SU-DHL-6 (cell line): ENCODE data around the gene COL7A1.

Source experiments
- H2AFZ ChIP-seq: fragments of 200-600 bp; sonication (generic); 2 replicates; pipeline ENCODE4 v1.6.1; 2014; ENCODE audit warnings: low read depth, mild to moderate bottlenecking, moderate library complexity, mixed read lengths, antibody characterized with exemption, low read length; ENCODE audit not compliant: severe bottlenecking
- H3F3A ChIP-seq: fragments of 200-600 bp; shearing (Covaris generic); 2 replicates; pipeline ENCODE4 v1.6.0; 2016; ENCODE audit warnings: antibody characterized with exemption, mild to moderate bottlenecking; ENCODE audit not compliant: insufficient read depth
- H3K27ac ChIP-seq: fragments of 200-600 bp; sonication (generic); 2 replicates; pipeline ENCODE4 v1.5.1; 2016; ENCODE audit warnings: low read depth, mild to moderate bottlenecking, low read length, moderate library complexity, mixed read lengths
- H3K27me3 ChIP-seq: fragments of 200-600 bp; sonication (generic), shearing (Covaris generic); 2 replicates; pipeline ENCODE4 v1.6.0; 2014; ENCODE audit warnings: mild to moderate bottlenecking, low read length
- H3K36me3 ChIP-seq: fragments of 200-600 bp; sonication (generic); 2 replicates; pipeline ENCODE4 v1.6.1; 2014; ENCODE audit warnings: mild to moderate bottlenecking, low read length, mixed read lengths
- H3K4me2 ChIP-seq: fragments of 300-600, 200-600 bp; shearing (Covaris generic), sonication (generic); 2 replicates; pipeline ENCODE4 v1.6.0; 2014; ENCODE audit warnings: low read length, low read depth, mild to moderate bottlenecking; ENCODE audit not compliant: poor library complexity, severe bottlenecking
- H3K4me3 ChIP-seq: fragments of 200-600 bp; sonication (generic); 2 replicates; pipeline ENCODE4 v1.5.1; 2014; ENCODE audit warnings: antibody characterized with exemption, low read length, mild to moderate bottlenecking, mixed read lengths; ENCODE audit not compliant: insufficient read depth, poor library complexity, severe bottlenecking
- H3K79me2 ChIP-seq: fragments of 200-600 bp; sonication (generic); 2 replicates; pipeline ENCODE4 v1.6.1; 2014; ENCODE audit warnings: mild to moderate bottlenecking, low read length, moderate library complexity; ENCODE audit not compliant: insufficient read depth
- H3K9ac ChIP-seq: fragments of 200-600 bp; sonication (generic); 2 replicates; pipeline ENCODE4 v1.7.0; 2014; ENCODE audit warnings: mild to moderate bottlenecking, low read length
- H3K9me2 ChIP-seq: fragments of 200-600 bp; sonication (generic); replicated peaks from 2 replicates; pipeline ENCODE4 v1.6.1; 2014; ENCODE audit warnings: low read length; ENCODE audit not compliant: insufficient read depth
- H3K9me3 ChIP-seq: fragments of 200-600 bp; sonication (generic); 2 replicates; pipeline ENCODE4 v1.6.1; 2014; ENCODE audit warnings: low read length, mixed read lengths; ENCODE audit not compliant: insufficient read depth
- H4K20me1 ChIP-seq: fragments of 200-600 bp; sonication (generic); 2 replicates; pipeline ENCODE4 v1.6.1; 2014; ENCODE audit warnings: low read depth, mild to moderate bottlenecking, antibody characterized with exemption, low read length, moderate library complexity, mixed read lengths
- CTCF ChIP-seq: fragments of 200-600 bp; sonication (generic); IDR thresholded peaks from one replicate; pipeline ENCODE4 v1.5.1; 2017; ENCODE audit warnings: antibody characterized with exemption, mild to moderate bottlenecking, low read length, moderate library complexity; ENCODE audit not compliant: insufficient read depth, poor library complexity, severe bottlenecking
- EZH2phosphoT487 ChIP-seq: fragments of 200-600 bp; sonication (generic), shearing (Covaris generic); conservative IDR thresholded peaks from 2 replicates; pipeline ENCODE4 v1.6.1; 2018; ENCODE audit warnings: mild to moderate bottlenecking, antibody characterized with exemption, low read length, moderate library complexity, mixed read lengths

COL7A1 gene

DNA sequence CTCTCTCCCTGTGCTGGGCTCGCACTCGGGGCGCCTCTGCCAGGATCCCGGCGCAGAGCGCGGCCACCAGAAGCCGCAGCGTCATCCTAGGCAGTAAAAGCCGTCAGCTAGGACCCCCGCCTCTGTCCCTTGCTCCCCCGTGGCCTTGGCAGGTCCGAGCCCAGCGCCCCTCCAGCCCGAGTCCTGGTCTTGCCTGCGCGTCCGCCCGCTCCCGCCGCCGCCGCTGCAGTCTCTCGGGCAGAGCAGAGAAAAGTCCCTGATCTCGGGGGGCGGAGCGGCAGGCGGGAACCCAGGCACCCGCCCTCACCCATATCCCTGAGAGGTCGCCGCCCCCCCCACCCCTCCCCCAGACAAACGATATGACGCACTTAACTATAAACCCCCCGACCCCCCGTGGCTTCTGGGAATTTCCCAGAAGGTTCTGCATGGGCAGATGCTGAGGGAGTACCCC is at the start of gene COL7A1:
Gene COL7A1, minus strand, starts transcription at position 255 of the 451 bp plus-strand sequence. Its CDS starts 170 bp downstream, at position 85.
- Histone ChIP-seq H3F3A (no peaks in the 10 kb centered on the region), H3K9me3 (no peaks in the 10 kb centered on the region), H2AFZ (no peak within 1 kb of the TSS), H3K27me3 (no peaks in the 10 kb centered on the region), H3K79me2 (no peaks in the 10 kb centered on the region), H3K27ac (no peak within 1 kb of the TSS), H3K9ac (no peak within 1 kb of the TSS), H4K20me1 (no peaks in the 10 kb centered on the region), H3K4me2 (no peak within 1 kb of the TSS), H3K4me3 (no peak within 1 kb of the TSS), H3K9me2 (no peaks in the 10 kb centered on the region), H3K36me3 (no peaks in the 10 kb centered on the region)
- TF ChIP-seq EZH2phosphoT487 (no peak), CTCF (no peak)

GRCh38 chr3:48642605-48643004 is 47.5 kb upstream of the COL7A1 start:
- H3K9ac ChIP-seq, result no peak overlapping the region
- no peaks in the 10 kb centered on the region for H3K79me2 ChIP-seq
- no peaks in the 10 kb centered on the region for H3F3A ChIP-seq
- TF ChIP-seq EZH2phosphoT487, result no peak
- no peak for TF ChIP-seq CTCF
- no peaks in the 10 kb centered on the region for H3K9me2 ChIP-seq
- H4K20me1 ChIP-seq, result no peaks in the 10 kb centered on the region
- no peak overlapping the region for H3K4me3 ChIP-seq
- no peak overlapping the region for H2AFZ ChIP-seq
- no peaks in the 10 kb centered on the region for H3K36me3 ChIP-seq
- no peaks in the 10 kb centered on the region for H3K9me3 ChIP-seq
- H3K27ac ChIP-seq, result no peak overlapping the region
- no peaks in the 10 kb centered on the region for H3K27me3 ChIP-seq
- H3K4me2 ChIP-seq, result no peak overlapping the region

DNA sequence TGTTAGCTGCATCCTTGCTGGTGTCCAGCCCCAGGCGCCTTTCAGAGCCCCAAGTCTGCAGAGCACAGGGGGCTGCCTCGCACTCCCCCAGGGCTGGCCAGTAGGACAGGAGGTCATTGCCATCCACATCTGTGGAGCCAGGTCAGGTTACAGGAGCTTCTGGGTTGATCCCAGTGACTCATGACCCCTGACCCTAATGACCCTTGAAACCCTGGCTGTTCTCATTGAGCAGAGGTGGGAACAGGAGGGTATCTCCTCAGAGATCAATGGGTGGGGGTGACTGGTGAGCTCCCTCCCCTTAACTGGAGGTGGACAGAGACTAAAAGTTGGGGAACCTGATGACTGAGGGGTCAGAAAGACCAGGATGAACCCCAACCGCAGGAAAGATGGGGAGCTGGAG is 46.3 kb upstream of the COL7A1 start:
- H3K36me3 ChIP-seq, result no peaks in the 10 kb centered on the region

More for the DNA sequence above, 46.3 kb upstream of the COL7A1 start:
- H3K9me3 ChIP-seq, result no peaks in the 10 kb centered on the region
- no peaks in the 10 kb centered on the region for H3K9me2 ChIP-seq
- H2AFZ ChIP-seq, result no peak overlapping the region
- H3K79me2 ChIP-seq, result no peaks in the 10 kb centered on the region
- TF ChIP-seq EZH2phosphoT487 (no peak), CTCF (no peak)
- no peak overlapping the region for H3K4me3 ChIP-seq
- no peak overlapping the region for H3K9ac ChIP-seq
- no peaks in the 10 kb centered on the region for H4K20me1 ChIP-seq
- no peak overlapping the region for H3K4me2 ChIP-seq
- H3F3A ChIP-seq, result no peaks in the 10 kb centered on the region
- no peak overlapping the region for H3K27ac ChIP-seq
- H3K27me3 ChIP-seq, result no peaks in the 10 kb centered on the region
